Endothelial cell of umbilical vein (primary cell): ENCODE results near the gene ITGA8. TPM values are rescaled to one million over a fixed set of nuclear protein-coding genes. Genes with fewer than 3 reads are reported as not detected.

ENCODE experiments used
- BruUV-seq: library from RNA; stranded (reverse); fragments of 400-500 nt; replicated peaks from 2 replicates; lab custom pipeline; 2021; lab: Mats Ljungman, UMichigan
- CTCF ChIA-PET: fragments of 300-600, 350-600 bp; sonication (Branson Sonifier 250); formaldehyde crosslinking; loops from one replicate; lab custom pipeline; 2021; ENCODE audit warnings: antibody characterized with exemption, inconsistent platforms; lab: Charles Lee
- POLR2A ChIA-PET: fragments of 300-600, 350-600 bp; sonication (Branson Sonifier 250); formaldehyde crosslinking; loops from one replicate; lab custom pipeline; 2021; ENCODE audit warnings: antibody characterized with exemption, inconsistent platforms; lab: Charles Lee
- DNase-seq: peaks from one replicate; pipeline ENCODE4 v3.0.0-alpha.2; 2011; ENCODE audit warnings: low read depth, low spot score
- FAIRE-seq: peaks from 2 replicates; lab custom pipeline; 2011; peaks lifted over from hg19 to GRCh38; lab: Jason Lieb, UNC
- H2AFZ ChIP-seq: 2 replicates; pipeline ENCODE4 v1.6.0; 2012; ENCODE audit warnings: low read depth, low read length, control low read depth, inconsistent platforms
- H3K27ac ChIP-seq: 2 replicates; pipeline ENCODE4 v1.5.1; 2011; ENCODE audit warnings: low read depth, mild to moderate bottlenecking, control low read depth, low read length, moderate library complexity; ENCODE audit not compliant: insufficient read depth
- H3K27me3 ChIP-seq, 2 experiments: 2 replicates each; pipeline versions ENCODE4 v1.6.0 to v1.6.1; 2011; ENCODE audit warnings: low read length in 2 of 2, mixed read lengths in 1 of 2; ENCODE audit not compliant: control insufficient read depth in 2 of 2, insufficient read depth in 2 of 2
- H3K36me3 ChIP-seq, 2 experiments: 2 replicates in 1 of 2; 3 replicates in 1 of 2; pipeline ENCODE4 v1.5.1; 2011; ENCODE audit warnings: low read length in 2 of 2, mild to moderate bottlenecking in 1 of 2, moderate library complexity in 1 of 2; ENCODE audit not compliant: control insufficient read depth in 2 of 2, insufficient read depth in 2 of 2; ENCODE audit errors: extremely low read depth in 1 of 2
- H3K4me1 ChIP-seq: 3 replicates; pipeline ENCODE4 v1.5.1; 2011; ENCODE audit warnings: mild to moderate bottlenecking, low read length; ENCODE audit not compliant: control insufficient read depth, insufficient read depth; ENCODE audit errors: extremely low read depth
- H3K4me2 ChIP-seq: 2 replicates; pipeline ENCODE4 v1.6.1; 2011; ENCODE audit warnings: low read length, control low read depth, mixed read lengths; ENCODE audit not compliant: insufficient read depth
- H3K4me3 ChIP-seq, 3 experiments: fragments of 200-600 bp in 1 of 3; sonication (generic), shearing (Covaris generic) in 1 of 3; replicated peaks in 1 of 3; 2 replicates each; pipeline ENCODE4 v1.5.1; 2011 to 2016; ENCODE audit warnings: control low read depth in 3 of 3, low read length in 3 of 3, mild to moderate bottlenecking in 2 of 3, inconsistent platforms in 1 of 3, low read depth in 1 of 3, moderate library complexity in 1 of 3; ENCODE audit not compliant: insufficient read depth in 1 of 3
- H3K79me2 ChIP-seq: 2 replicates; pipeline ENCODE4 v1.6.0; 2012; ENCODE audit warnings: low read length, inconsistent platforms; ENCODE audit not compliant: control insufficient read depth, insufficient read depth
- H3K9ac ChIP-seq: replicated peaks from 2 replicates; pipeline ENCODE3; 2011; ENCODE audit warnings: low read length, control low read depth; ENCODE audit not compliant: insufficient read depth; ENCODE audit errors: extremely low read depth
- H3K9me1 ChIP-seq: replicated peaks from 3 replicates; pipeline ENCODE4 v1.6.0; 2011; ENCODE audit warnings: mild to moderate bottlenecking, low read length; ENCODE audit not compliant: control insufficient read depth, insufficient read depth; ENCODE audit errors: extremely low read depth
- H3K9me3 ChIP-seq: replicated peaks from 2 replicates; pipeline ENCODE4 v1.5.1; 2012; ENCODE audit warnings: low read length, inconsistent platforms; ENCODE audit not compliant: control insufficient read depth, insufficient read depth
- H4K20me1 ChIP-seq: replicated peaks from 2 replicates; pipeline ENCODE3; 2011; ENCODE audit warnings: mild to moderate bottlenecking, low read length; ENCODE audit not compliant: control insufficient read depth, insufficient read depth; ENCODE audit errors: extremely low read depth
- CTCF ChIP-seq, 2 donors: IDR thresholded peaks; 1 replicate in 1 of 2; 2 replicates in 1 of 2; pipeline ENCODE4 v1.5.1; 2011; ENCODE audit warnings: low read length in 2 of 2, mild to moderate bottlenecking in 2 of 2, moderate library complexity in 2 of 2, control low read depth in 1 of 2, inconsistent platforms in 1 of 2, low read depth in 1 of 2; ENCODE audit not compliant: insufficient read depth in 1 of 2; ENCODE audit errors: extremely low read depth in 1 of 2
- MAX ChIP-seq: IDR thresholded peaks from 2 replicates; pipeline ENCODE4 v1.6.1; 2011; ENCODE audit not compliant: insufficient read depth, insufficient read length
- dilution Hi-C: fragments of 300-500 bp; cut with MboI; formaldehyde crosslinking; loops from one replicate; pipeline ENCODE4 v1.15.0; 2019; ENCODE audit warnings: low sequenced_read_pairs; ENCODE audit not compliant: extremely low pct_ligation_motif_present
- intact Hi-C: fragments of 100-400 bp; cut with micrococcal nuclease; formaldehyde crosslinking; loops from one replicate; pipeline ENCODE4 v1.10.0; 2022
- polyA plus RNA-seq, 4 experiments: library from polyadenylated mRNA; depleted of rRNA in 3 of 4; stranded (reverse) in 3 of 4; unstranded in 1 of 4; fragments of >200 nt; gene quantifications; 2 replicates each; pipeline versions ENCODE4 v1.2.1 to v1.2.3, GENCODE V29; 2011 to 2012; ENCODE audit warnings: missing spikeins in 1 of 4
- total RNA-seq: library from RNA; stranded (reverse); gene quantifications from 2 replicates; pipeline ENCODE4 v1.2.3, GENCODE V29; 2021

The ITGA8 gene
- total and polyA plus RNA-seq, 2 donors (not counting 3 experiments of a cell fraction or from before 2014, with no cell fraction given): 0.04 to 0.40 TPM

- dilution Hi-C loops: no loop called here
- POLR2A ChIA-PET: no interaction called here
- CTCF ChIA-PET: interaction anchor here (0.8 to 6.9 kb wide), 24 partner anchors 8 to 289 kb away, joined by 3 to 89 read pairs (median 4); no protein-coding TSS in a partner anchor
These were observed 4.0 kb downstream of the ITGA8 start for GRCh38 chr10:15715619-15716227.

More at GRCh38 chr10:15715619-15716227, 4.0 kb downstream of the ITGA8 start:
- Histone ChIP-seq H3K9ac (no peak overlapping the region), H2AFZ (no peak overlapping the region), H3K36me3 (no peaks in the 10 kb centered on the region), H3K9me1 (no peaks in the 10 kb centered on the region), H3K9me3 (no peaks in the 10 kb centered on the region), H3K4me1 (peaks cover 4% of the 10 kb centered on the region), H3K4me2 (no peak overlapping the region), H4K20me1 (no peaks in the 10 kb centered on the region), H3K27ac (no peak overlapping the region), H3K79me2 (no peaks in the 10 kb centered on the region), H3K4me3 (no peak overlapping the region), H3K27me3 (peaks cover 15 to 16% of the 10 kb centered on the region in 2 experiments)
- intact Hi-C loops: loop anchor here (1.0 kb wide), 3 partner anchors 66 to 281 kb away; no protein-coding TSS in a partner anchor
- peak; percentile 58 to 70 for TF ChIP-seq CTCF (IDR thresholded peaks at IDR 0.05; ENCODE audit: extremely low read depth in 1 of 2, insufficient read depth in 1 of 2, low read depth in 1 of 2, low read length in 2 of 2)
- TF ChIP-seq MAX: no peak
- no TSS peak for BruUV-seq
- peak; percentile 44 for DNase-seq
- FAIRE-seq: peak; percentile 92
